Uterus (tissue), 2 donors: ENCODE data around the gene KRTAP5-11.

Experiments used
- CTCF ChIP-seq, 4 experiments: fragments of 200-600 bp in 2 of 4; fragments of 450-650 bp in 2 of 4; sonication (generic) in 2 of 4; IDR thresholded peaks; one replicate each; pipeline ENCODE4 v1.5.1; 2016 to 2019; ENCODE audit warnings: antibody characterized with exemption in 4 of 4, mild to moderate bottlenecking in 2 of 4, moderate library complexity in 1 of 4
- POLR2A ChIP-seq, 2 donors: fragments of 450-650 bp; IDR thresholded peaks; one replicate each; pipeline ENCODE4 v1.6.1; 2016; ENCODE audit warnings: antibody characterized with exemption in 2 of 2, mild to moderate bottlenecking in 1 of 2, moderate library complexity in 1 of 2

- no peak for TF ChIP-seq CTCF (IDR thresholded peaks at IDR 0.05)
- no peak for TF ChIP-seq POLR2A (IDR thresholded peaks at IDR 0.05)
Measured at GRCh38 chr11:71558996-71559395, 23.7 kb downstream of the KRTAP5-11 start.
